Measurements from ENCODE around the gene IGSF23.

GRCh38 chr19:44660081-44660480 is 46.7 kb downstream of the IGSF23 start:
- TF ChIP-seq EP300 (IDR thresholded peaks at IDR 0.05) (no peak), POLR2A (IDR thresholded peaks at IDR 0.05) (no peak), CTCF (IDR thresholded peaks at IDR 0.05) (no peak)

Measured in ovary (tissue), 3 donors.